Right atrium auricular region (tissue), 2 donors: Measurements from ENCODE around the gene CCDC102B. TPM values are rescaled to one million over a fixed set of nuclear protein-coding genes. Genes with fewer than 3 reads are reported as not detected.

Experiments
- DNase-seq: peaks from one replicate; pipeline ENCODE4 v3.0.0-alpha.2; 2019; ENCODE audit warnings: low spot score
- H3K27ac ChIP-seq, 2 donors: fragments of 200-600 bp; sonication (generic); 1 replicate in 1 of 2; 2 replicates in 1 of 2; pipeline ENCODE4 v1.5.1; 2016 to 2019
- H3K27me3 ChIP-seq, 2 donors: fragments of 200-600 bp; sonication (generic); one replicate each; pipeline versions ENCODE4 v1.5.1 to v1.6.0; 2017 to 2019
- H3K36me3 ChIP-seq: fragments of 200-600 bp; sonication (generic); one replicate; pipeline ENCODE4 v1.5.1; 2016
- H3K4me1 ChIP-seq, 2 donors: fragments of 200-600 bp; sonication (generic); one replicate each; pipeline versions ENCODE4 v1.5.1 to v1.6.0; 2017 to 2019
- H3K4me3 ChIP-seq, 2 donors: fragments of 200-600 bp; sonication (generic); 1 replicate in 1 of 2; 2 replicates in 1 of 2; pipeline ENCODE4 v1.5.1; 2017 to 2019; ENCODE audit warnings: mild to moderate bottlenecking in 1 of 2, moderate library complexity in 1 of 2
- H3K9me3 ChIP-seq, 2 donors: fragments of 200-600 bp; sonication (generic); one replicate each; pipeline ENCODE4 v1.5.1; 2019
- total RNA-seq, 2 donors: library from RNA; depleted of rRNA; stranded (reverse); fragments of >200 nt; gene quantifications; one replicate each; pipeline ENCODE4 v1.1.0, GENCODE V29; 2016
- TF ChIP-seq, protein P1 (sequence below), 2 donors: fragments of 200-600 bp; sonication (generic); IDR thresholded peaks; one replicate each; pipeline ENCODE4 v1.5.1; 2019; ENCODE audit warnings: antibody characterized with exemption in 2 of 2

Gene CCDC102B
- total RNA-seq, 2 donors from 2014 or later = 2.5 to 5.9 TPM

DNA sequence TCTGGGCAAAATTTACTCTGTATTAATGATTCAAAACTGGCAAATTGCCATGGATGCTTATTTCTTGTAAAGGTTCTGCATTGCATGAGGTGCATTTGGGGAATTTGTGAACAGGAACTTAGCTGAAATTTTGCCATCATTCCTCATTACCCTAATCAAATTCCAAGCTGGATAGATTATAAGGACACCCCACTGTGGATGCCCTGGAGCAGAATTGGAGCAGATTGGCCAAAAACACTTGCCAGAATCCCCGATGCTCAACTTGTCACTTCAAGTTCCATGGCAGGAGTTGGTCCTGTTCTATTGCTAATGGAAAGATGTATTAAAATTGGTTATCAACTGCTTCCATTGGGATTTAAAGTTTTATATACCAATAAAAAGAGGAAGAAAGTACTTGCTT is 237.9 kb downstream of the CCDC102B start:
- no peak overlapping the region for H3K27ac ChIP-seq
- TF ChIP-seq, protein P1, sequence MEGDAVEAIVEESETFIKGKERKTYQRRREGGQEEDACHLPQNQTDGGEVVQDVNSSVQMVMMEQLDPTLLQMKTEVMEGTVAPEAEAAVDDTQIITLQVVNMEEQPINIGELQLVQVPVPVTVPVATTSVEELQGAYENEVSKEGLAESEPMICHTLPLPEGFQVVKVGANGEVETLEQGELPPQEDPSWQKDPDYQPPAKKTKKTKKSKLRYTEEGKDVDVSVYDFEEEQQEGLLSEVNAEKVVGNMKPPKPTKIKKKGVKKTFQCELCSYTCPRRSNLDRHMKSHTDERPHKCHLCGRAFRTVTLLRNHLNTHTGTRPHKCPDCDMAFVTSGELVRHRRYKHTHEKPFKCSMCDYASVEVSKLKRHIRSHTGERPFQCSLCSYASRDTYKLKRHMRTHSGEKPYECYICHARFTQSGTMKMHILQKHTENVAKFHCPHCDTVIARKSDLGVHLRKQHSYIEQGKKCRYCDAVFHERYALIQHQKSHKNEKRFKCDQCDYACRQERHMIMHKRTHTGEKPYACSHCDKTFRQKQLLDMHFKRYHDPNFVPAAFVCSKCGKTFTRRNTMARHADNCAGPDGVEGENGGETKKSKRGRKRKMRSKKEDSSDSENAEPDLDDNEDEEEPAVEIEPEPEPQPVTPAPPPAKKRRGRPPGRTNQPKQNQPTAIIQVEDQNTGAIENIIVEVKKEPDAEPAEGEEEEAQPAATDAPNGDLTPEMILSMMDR (IDR thresholded peaks at IDR 0.05) = no peak
- no peak overlapping the region for H3K4me3 ChIP-seq
- H3K4me1 ChIP-seq = no peaks in the 10 kb centered on the region
- no peaks in the 10 kb centered on the region for H3K36me3 ChIP-seq
- DNase-seq = no peak
- H3K9me3 ChIP-seq = no peaks in the 10 kb centered on the region
- H3K27me3 ChIP-seq = no peaks in the 10 kb centered on the region

DNA sequence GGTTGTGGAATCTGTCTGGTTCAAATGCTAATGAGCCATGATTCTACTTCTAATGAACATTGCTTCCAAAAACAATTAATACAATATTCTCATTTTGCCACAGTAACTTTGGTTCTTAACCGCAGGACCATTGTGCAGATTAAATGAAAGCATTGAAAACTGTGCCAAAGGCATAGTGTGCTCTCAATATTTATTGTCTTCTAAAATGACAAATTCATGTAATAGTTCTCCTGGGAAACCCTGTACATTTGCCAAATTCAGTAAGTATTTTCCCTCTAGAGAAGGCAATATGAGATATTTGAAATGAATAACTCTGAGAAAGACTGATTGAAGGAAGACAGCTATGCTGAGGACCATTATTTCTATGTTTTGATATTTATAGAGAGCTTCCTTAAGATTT is 246.3 kb downstream of the CCDC102B start:
- DNase-seq = no peak
- H3K36me3 ChIP-seq = no peaks in the 10 kb centered on the region
- no peak overlapping the region for H3K27ac ChIP-seq
- no peaks in the 10 kb centered on the region for H3K4me1 ChIP-seq
- TF ChIP-seq, protein P1 (IDR thresholded peaks at IDR 0.05) = no peak
- no peaks in the 10 kb centered on the region for H3K27me3 ChIP-seq
- no peak overlapping the region for H3K4me3 ChIP-seq
- H3K9me3 ChIP-seq = peaks cover 0 to 3% of the 10 kb centered on the region in 2 donors

DNA sequence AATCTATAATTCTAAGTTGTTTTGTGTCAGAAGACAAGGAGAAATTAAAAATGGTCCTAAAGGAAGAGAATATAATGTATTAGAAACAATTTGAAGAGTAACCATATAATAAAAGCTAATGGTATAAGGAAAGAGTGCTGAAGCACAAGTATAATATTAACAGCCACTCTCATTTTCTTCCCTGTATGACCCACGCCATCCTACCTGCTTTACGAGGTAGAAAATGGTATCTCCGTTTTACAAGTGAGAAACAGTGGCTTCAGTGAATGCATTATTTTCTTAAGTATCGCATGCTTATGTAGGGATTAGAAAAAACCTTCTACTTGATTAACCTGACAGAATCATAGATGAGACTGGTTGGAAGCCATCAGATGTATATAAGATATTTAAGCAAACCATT is 266.2 kb downstream of the CCDC102B start:
- H3K27me3 ChIP-seq = no peaks in the 10 kb centered on the region
- H3K27ac ChIP-seq = no peak overlapping the region
- peaks cover 0 to 2% of the 10 kb centered on the region in 2 donors for H3K9me3 ChIP-seq
- H3K4me1 ChIP-seq = no peaks in the 10 kb centered on the region
- TF ChIP-seq, protein P1 (IDR thresholded peaks at IDR 0.05) = no peak
- no peak overlapping the region for H3K4me3 ChIP-seq
- DNase-seq = no peak
- no peaks in the 10 kb centered on the region for H3K36me3 ChIP-seq

DNA sequence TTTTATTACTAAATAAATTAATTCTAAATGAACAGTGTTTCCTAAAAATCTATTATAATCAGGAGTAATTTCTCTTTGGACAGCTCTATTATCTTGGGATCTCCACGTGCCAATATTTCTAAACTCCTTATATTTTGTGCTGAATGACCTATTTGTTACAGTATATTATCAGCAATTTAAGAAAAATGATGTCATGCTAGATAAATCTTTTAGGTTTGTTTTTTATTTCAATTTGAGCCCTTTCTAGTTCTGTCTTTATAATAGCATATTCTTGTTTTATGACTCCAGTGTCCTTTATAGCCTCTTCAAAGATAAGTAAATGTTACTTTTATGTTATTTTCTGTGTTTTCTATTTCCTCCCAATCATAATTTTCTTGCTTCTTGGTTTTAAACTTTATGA is 269.2 kb downstream of the CCDC102B start:
- TF ChIP-seq, protein P1 (IDR thresholded peaks at IDR 0.05) = no peak
- Histone ChIP-seq H3K4me1 (no peaks in the 10 kb centered on the region), H3K27ac (no peak overlapping the region), H3K36me3 (no peaks in the 10 kb centered on the region), H3K9me3 (no peaks in the 10 kb centered on the region), H3K4me3 (no peak overlapping the region), H3K27me3 (no peaks in the 10 kb centered on the region)
- no peak for DNase-seq

DNA sequence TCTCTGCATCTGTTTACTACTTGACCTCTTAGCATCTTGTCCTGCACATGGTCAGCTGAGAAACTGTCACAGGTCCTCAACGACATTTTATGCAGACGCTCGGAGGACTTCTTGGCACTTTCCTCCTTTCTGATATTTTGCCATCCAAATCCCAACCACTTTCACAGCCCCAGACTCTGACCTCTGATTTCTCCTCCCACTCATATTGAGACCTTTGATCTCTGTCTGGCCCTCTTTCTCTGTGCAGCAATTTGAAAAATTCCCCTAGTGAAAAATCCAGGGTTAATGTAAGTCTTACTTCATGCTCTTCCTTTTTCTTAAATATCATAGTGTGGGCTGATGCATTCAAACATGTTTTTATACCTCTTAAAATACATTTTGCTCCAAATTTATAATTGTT is 273.8 kb downstream of the CCDC102B start:
- H3K27ac ChIP-seq = no peak overlapping the region
- no peak for DNase-seq
- H3K27me3 ChIP-seq = no peaks in the 10 kb centered on the region
- H3K36me3 ChIP-seq = no peaks in the 10 kb centered on the region
- H3K9me3 ChIP-seq = no peaks in the 10 kb centered on the region
- no peak overlapping the region for H3K4me3 ChIP-seq
- TF ChIP-seq, protein P1 (IDR thresholded peaks at IDR 0.05) = no peak
- no peaks in the 10 kb centered on the region for H3K4me1 ChIP-seq

DNA sequence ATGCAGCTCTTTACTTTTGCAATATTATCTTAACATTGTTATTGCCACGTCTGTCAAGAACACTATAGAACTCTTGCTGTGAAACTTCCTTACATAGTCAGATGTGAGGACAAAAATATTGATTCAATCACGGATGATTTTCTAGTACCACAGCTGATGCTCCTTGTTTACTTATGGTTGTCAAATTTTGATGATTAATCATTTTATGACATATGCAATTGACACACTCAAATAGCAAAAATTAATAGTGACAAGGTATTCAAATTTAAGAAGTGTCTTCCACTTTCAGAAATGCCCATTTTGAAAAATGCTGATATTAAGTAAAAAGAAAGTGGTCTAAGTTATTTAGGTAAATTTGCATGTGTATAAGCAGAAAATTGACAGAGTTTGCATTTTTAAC is 284.0 kb downstream of the CCDC102B start:
- no peaks in the 10 kb centered on the region for H3K27me3 ChIP-seq
- TF ChIP-seq, protein P1 (IDR thresholded peaks at IDR 0.05) = no peak
- no peak overlapping the region for H3K27ac ChIP-seq
- H3K9me3 ChIP-seq = no peaks in the 10 kb centered on the region
- no peaks in the 10 kb centered on the region for H3K36me3 ChIP-seq
- no peaks in the 10 kb centered on the region for H3K4me1 ChIP-seq
- DNase-seq = no peak
- H3K4me3 ChIP-seq = no peak overlapping the region
